ENCODE results near the gene ZNF148.
A peak's percentile ranks its signal among the peaks of the same experiment; 100 is the strongest.

The ZNF148 gene

GRCh38 chr3:125220183-125220582 is 154.9 kb downstream of the ZNF148 start:
- no peak for DNase-seq (ENCODE audit: low spot score)

DNA sequence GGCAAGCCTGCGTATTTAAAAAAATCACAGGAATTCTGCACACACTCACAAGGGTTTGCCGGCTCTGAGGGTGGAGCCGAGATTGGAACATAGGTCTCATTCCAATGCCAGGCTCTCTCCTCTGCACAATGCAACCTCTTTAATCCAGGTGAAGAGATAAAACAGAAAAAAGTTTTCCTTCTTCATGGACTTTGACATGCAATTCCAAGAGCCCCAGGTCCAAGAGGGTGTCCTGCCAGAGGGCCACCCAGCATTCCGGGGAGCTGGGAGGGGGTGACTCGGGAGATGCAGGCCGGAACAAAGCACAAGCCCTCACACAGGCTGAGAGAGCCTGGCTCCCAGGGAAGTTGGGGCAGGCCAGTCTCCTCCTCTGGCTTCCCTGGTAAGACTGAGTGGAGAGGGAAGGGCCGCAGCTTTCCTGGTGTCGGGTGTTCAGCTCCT is 155.8 kb downstream of the ZNF148 start:
- no peak for DNase-seq (ENCODE audit: low spot score)

- no peak for DNase-seq (ENCODE audit: low spot score)
Observed at GRCh38 chr3:125214738-125215137, 160.4 kb downstream of the ZNF148 start.

GRCh38 chr3:125213946-125214542 is 161.1 kb downstream of the ZNF148 start:
- no peak for DNase-seq (ENCODE audit: low spot score)

DNA sequence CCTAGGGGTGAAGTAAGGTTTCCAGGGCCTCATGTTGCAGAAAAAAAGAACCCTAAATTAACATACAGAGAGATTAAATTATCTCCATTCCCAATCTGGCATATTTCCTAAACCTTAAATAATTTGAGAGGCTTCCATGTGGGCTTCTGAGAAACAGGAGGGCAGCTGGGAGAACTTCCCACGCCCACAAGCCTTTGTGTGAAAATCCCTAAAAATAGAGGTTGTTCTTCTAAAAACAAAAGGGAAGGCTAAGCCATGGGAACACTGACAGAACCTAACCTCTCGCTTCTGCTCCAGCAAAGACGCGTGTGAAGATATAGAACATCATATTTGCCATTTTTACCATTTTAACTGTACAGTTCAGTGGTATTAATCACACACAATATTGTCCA is 161.8 kb downstream of the ZNF148 start:
- DNase-seq (ENCODE audit: low spot score): no peak

- no peak for DNase-seq (ENCODE audit: low spot score)
Observed at GRCh38 chr3:125212509-125213363, 162.4 kb downstream of the ZNF148 start, which contains the start of gene SLC12A8. TSS of gene SLC12A8 (minus strand) at chr3:125212748. CDS start at chr3:125211349, 1,399 bp downstream.

DNA sequence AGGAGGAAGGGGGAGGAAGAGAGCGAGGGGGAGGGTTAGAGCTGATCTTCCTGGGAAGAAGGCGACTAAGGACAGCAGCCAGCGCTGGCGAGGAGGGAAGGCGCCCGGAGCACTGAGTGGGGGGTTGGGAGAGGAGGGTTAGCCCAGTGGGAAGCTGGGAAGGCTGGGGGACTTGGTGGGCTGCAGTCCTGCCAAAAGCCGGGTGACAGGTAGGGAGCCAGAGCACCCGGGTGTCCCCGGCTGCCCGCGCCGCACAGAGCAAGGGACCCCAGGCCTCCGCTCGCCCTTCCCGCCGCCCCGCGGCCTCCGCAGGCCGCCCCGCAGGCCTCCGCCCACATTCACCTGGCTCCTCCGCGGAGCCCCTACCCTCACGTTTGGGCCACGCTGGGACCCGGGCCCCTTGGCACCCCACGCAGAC is 163.0 kb downstream of the ZNF148 start:
- no peak for DNase-seq (ENCODE audit: low spot score)

- no peak for DNase-seq (ENCODE audit: low spot score)
Observed at GRCh38 chr3:125211523-125212090, 163.5 kb downstream of the ZNF148 start.

- DNase-seq (ENCODE audit: low spot score): no peak
Observed at GRCh38 chr3:125207949-125208568, 167.1 kb downstream of the ZNF148 start.

DNA sequence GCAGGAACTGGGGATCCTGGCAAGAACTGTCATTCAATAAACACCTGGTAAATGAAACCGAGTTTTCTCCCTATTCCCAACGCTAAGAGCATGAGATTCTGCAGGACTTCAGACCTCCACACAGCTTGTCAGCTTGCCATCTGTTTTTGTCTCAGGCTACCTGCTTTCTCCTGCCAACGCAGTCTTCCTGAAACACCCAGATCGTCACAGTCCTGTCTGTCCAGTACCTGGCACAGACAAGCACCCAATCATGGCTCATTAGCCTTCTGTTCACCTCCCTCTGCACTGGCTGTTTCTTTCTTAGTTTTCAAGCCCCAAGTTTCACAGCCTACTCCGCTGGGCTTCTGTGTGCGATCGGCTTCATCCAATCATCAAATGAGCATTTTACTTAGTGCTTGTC is 167.6 kb downstream of the ZNF148 start:
- no peak for DNase-seq (ENCODE audit: low spot score)

DNA sequence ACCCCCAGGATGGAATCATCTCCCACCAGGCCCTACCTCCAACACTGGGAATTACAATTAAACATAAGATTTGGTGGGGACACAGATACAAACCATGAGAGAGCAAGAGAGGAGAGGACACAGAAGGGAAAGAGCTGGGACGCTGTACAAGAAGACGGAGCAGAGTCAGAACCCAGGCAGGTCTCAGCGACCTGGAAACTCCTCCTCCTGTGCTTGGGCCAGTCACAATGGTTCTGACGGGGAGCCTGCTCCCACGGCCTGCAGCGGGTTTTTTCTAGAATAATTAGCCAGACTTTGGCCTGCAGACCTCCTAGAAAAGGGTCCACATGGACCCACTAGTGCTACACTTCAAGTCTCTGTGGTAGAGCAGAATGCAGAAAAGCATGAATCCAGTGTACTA is 168.2 kb downstream of the ZNF148 start:
- DNase-seq (ENCODE audit: low spot score): no peak

- DNase-seq (ENCODE audit: low spot score): no peak
Observed at GRCh38 chr3:125203731-125204130, 171.4 kb downstream of the ZNF148 start.

- DNase-seq (ENCODE audit: low spot score): no peak
Observed at GRCh38 chr3:125202197-125202596, 172.9 kb downstream of the ZNF148 start.

DNA sequence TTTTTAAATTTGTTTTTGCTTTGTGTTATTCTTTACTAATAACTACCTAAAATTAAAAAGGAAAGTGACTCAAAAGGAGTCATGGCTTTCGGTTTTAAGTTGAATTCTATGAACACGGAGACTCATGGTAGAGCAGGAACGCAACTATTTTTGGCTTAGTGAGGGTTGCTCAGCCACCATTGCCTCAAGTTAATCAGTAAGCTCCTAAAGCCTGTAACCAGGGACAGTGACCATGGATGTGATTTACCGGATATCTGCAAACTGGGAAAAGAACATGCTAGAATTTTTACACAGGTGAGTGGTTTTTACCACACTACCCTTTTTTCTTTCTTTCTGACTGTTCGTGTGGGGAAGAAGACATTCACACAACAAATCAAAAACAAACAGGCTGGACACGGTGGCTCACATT is 174.4 kb downstream of the ZNF148 start:
- no peak for DNase-seq (ENCODE audit: low spot score)

DNA sequence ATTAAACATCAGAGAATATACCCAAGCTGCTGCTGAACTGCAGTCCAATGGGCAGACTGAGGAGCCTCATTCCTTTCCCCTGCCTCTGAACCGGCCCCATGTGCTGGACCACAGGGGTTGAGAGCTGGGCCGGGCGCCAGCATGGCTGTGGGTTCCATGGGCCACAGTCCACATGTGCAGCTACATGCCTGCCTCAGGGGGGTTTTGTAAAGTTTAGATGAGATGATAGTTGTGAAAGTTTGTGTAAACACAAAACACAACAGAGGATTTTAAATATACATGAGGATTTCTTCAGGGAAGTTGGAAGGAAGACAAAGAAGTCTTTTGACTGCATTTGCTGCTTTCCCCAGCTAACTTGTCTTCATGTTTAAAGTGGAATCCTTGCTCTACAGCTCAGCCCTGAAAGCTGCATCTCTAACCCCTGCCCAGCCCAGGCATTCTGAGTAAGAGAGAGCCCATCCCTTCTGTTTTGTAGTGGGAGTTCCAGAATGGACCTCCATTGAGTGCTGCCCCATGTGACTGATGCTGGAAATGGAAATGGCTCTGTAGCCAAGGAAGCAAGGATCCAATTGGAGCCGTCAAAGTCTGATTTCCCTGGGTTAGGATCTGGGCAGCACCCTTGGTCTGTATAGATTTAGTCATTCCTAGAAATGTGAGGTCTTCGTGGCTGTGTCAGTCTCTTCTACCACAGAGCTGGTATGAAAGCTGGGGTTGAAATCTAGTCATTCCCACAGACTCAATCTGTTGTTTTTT is 180.1 kb downstream of the ZNF148 start:
- no peak for DNase-seq (ENCODE audit: low spot score)

DNA sequence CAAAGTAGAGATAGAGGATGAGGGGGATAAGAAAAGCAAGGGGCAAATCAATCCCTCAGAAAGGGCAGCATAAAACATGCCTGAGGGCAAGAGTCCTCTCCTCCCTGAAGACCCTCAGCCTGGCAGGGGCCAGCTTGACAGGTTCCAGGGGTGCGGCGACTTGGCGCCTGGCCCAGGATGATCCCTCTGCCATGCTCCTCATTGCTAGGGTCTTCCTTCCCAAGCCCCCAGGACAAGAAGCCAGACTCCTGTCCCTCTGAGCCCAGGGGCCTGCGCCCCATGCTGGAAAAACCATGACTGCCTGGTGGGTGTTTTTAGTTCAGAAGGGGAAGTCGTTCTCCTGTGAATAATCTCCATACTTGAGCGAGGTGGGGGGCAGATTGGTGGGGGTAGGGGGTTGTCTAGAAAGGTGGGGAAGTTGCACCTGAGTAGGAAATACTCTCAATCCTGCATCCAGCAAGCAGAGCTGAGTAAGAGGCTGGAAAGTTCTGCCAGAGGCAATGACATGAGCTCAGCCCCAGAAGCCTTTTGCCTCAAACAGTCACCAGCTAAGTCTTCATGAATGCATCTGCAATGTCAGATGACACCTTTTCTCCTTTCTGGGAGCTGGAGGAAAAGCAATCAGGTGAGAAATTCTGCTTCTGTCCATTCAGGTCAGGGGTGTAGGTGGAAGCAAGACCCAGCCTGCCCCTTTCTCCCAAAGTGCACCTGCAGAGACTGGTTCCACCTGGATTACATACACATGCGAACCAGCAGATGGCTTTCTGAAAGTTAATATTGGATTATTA is 180.9 kb downstream of the ZNF148 start:
- DNase-seq (ENCODE audit: low spot score): no peak

GRCh38 chr3:125192190-125193035 is 182.7 kb downstream of the ZNF148 start:
- DNase-seq (ENCODE audit: low spot score): peak; percentile 45

- no peak for DNase-seq (ENCODE audit: low spot score)
Observed at GRCh38 chr3:125191730-125192129, 183.4 kb downstream of the ZNF148 start.

DNA sequence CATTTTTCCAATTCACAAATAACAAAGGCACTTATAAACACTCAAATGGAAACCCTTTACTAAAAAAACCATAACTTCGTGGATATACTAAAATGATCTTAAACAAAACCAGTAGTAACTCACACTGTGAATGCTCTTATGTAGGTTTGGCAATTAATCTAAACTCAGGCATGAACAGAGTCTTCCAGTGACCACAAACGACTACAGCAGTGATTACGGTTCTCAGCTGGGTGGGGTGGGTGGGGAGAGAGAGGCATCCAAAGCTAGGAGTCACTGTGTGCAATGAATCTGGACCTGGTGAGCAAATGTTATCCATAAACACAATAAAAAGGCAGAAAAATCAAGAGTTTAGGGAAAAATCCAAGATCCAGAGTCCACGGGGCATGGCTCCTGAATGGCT is 183.9 kb downstream of the ZNF148 start:
- no peak for DNase-seq (ENCODE audit: low spot score)

- DNase-seq (ENCODE audit: low spot score): no peak
Observed at GRCh38 chr3:125190786-125191185, 184.3 kb downstream of the ZNF148 start.

Data from putamen (tissue), 1 donor.